C4-2B (cell line): ENCODE measurements around the gene UBE4A.

Experiments used
- H3K27ac ChIP-seq: fragments of 450-650 bp; 2 replicates; pipeline ENCODE4 v1.5.1; 2017
- ZFX ChIP-seq: fragments of 450-650 bp; IDR thresholded peaks from 2 replicates; pipeline ENCODE4 v1.6.1; 2017
- TF ChIP-seq, protein P1 (sequence below): fragments of 450-650 bp; conservative IDR thresholded peaks from 2 replicates; pipeline ENCODE4 v1.5.1; 2017; ENCODE audit warnings: mild to moderate bottlenecking

Gene UBE4A, protein sequence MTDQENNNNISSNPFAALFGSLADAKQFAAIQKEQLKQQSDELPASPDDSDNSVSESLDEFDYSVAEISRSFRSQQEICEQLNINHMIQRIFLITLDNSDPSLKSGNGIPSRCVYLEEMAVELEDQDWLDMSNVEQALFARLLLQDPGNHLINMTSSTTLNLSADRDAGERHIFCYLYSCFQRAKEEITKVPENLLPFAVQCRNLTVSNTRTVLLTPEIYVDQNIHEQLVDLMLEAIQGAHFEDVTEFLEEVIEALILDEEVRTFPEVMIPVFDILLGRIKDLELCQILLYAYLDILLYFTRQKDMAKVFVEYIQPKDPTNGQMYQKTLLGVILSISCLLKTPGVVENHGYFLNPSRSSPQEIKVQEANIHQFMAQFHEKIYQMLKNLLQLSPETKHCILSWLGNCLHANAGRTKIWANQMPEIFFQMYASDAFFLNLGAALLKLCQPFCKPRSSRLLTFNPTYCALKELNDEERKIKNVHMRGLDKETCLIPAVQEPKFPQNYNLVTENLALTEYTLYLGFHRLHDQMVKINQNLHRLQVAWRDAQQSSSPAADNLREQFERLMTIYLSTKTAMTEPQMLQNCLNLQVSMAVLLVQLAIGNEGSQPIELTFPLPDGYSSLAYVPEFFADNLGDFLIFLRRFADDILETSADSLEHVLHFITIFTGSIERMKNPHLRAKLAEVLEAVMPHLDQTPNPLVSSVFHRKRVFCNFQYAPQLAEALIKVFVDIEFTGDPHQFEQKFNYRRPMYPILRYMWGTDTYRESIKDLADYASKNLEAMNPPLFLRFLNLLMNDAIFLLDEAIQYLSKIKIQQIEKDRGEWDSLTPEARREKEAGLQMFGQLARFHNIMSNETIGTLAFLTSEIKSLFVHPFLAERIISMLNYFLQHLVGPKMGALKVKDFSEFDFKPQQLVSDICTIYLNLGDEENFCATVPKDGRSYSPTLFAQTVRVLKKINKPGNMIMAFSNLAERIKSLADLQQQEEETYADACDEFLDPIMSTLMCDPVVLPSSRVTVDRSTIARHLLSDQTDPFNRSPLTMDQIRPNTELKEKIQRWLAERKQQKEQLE

DNA sequence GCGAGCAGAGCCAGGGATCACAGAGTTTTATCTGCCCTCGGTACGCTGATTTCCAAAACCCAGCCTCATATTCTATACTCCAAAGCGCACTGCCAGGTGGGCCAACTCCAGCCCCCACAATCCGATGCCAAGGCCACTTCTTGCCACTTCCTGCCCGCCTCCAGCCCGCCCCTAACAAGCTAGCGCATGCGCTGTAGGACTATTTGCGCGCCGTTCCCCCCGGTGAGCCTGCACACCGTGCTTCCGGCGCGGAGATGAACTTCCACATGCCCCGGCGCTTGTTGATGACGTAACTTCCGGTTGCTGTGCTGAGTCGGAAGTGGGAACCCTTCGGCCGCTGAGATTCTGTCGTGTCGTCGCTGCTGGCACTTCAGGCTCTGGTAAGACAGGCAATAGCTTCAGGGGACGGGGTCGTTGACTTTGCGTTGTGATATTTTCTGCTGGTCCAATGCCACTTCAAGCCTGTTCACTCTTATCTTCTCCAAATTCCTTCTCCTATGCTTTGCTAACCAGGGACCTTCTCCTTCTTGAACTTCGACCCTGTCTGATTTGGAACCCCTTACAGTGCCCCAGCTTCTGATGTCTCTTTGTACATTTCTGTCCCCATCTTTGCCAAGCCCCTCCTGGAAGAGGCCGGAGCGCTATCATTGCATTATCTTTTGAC lies at the start of gene UBE4A:
TSS of gene UBE4A (plus strand) at position 306 of the 664 bp plus-strand sequence. CDS start 5,481 bp downstream, outside the sequence.
- H3K27ac ChIP-seq, result peak within 1 kb of the TSS; percentile 59
- TF ChIP-seq, protein P1, sequence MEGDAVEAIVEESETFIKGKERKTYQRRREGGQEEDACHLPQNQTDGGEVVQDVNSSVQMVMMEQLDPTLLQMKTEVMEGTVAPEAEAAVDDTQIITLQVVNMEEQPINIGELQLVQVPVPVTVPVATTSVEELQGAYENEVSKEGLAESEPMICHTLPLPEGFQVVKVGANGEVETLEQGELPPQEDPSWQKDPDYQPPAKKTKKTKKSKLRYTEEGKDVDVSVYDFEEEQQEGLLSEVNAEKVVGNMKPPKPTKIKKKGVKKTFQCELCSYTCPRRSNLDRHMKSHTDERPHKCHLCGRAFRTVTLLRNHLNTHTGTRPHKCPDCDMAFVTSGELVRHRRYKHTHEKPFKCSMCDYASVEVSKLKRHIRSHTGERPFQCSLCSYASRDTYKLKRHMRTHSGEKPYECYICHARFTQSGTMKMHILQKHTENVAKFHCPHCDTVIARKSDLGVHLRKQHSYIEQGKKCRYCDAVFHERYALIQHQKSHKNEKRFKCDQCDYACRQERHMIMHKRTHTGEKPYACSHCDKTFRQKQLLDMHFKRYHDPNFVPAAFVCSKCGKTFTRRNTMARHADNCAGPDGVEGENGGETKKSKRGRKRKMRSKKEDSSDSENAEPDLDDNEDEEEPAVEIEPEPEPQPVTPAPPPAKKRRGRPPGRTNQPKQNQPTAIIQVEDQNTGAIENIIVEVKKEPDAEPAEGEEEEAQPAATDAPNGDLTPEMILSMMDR, result no peak
- TF ChIP-seq ZFX, result no peak

DNA sequence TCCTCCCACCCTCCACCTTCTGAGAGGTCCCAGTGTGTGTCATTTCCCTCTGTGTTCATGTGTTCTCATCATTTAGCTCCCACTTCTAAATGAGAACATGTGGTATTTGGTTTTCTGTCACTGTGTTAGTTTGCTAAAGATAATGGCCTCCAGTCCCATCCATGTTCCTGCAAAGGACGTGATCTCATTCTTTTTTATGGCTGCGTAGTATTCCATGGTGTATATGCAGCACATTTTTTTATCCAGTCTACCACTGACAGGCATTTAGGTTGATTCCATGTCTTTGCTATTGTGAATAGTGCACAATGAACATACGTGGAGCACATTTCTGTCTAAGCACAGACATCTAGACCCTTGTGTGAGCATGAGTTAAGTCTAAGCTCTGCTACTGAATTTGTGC lies 49.1 kb upstream of the UBE4A start:
- TF ChIP-seq, protein P1, result no peak
- no peak for TF ChIP-seq ZFX
- H3K27ac ChIP-seq, result no peak overlapping the region

DNA sequence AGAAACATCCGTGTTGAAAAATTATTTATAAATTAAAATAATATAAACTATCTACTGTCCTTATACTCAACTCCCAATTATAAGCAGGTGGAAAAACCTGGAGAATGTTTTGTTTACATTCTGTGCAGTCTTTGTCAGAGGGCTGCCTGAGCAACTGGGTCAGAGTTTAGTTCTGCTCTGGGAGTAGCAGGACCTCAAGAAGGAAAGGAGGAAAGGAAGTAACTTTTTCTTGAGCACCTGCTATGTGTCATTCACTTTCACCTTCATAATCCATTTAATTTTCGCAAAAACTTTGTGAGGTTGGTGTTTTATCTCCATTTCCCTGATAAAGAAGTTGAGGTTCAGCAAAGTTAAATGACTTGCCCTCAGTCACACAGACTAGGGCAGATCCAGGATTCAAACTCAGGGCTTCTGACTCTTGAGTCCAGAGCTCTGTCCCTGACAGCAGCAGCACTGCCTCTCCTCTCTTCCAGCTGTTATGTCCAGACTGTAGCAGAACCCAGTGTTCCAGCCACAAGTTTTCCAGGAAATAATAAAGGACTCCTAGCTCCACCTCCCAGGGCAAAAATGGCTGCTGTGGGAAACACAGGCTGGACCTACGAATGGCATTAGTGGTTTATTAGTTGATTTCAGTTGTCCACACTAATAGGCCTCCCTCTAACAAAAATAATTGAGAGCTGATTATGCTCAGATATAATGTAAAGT lies 48.5 kb upstream of the UBE4A start:
- TF ChIP-seq, protein P1, result no peak
- TF ChIP-seq ZFX, result no peak
- H3K27ac ChIP-seq, result no peak overlapping the region

DNA sequence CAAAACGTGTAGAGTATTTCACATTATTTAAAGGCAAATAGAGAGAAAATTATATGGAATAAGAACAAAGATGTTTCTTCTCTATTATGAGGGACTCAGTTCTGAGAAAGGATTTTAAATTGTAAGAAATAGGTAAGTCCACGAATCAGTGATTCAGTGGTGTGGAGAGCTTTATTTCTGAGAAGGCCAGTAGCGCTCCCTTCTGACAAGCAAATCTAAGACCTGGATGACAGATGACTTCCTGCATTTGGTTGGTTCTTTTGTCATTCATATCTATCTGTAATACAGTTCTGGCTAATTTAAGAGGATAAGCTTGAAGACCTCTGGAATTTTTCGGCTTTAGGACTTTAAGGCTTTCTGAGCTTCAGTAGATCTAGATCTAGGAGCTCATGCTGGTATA lies 47.9 kb upstream of the UBE4A start:
- no peak overlapping the region for H3K27ac ChIP-seq
- no peak for TF ChIP-seq ZFX
- TF ChIP-seq, protein P1, result no peak

DNA sequence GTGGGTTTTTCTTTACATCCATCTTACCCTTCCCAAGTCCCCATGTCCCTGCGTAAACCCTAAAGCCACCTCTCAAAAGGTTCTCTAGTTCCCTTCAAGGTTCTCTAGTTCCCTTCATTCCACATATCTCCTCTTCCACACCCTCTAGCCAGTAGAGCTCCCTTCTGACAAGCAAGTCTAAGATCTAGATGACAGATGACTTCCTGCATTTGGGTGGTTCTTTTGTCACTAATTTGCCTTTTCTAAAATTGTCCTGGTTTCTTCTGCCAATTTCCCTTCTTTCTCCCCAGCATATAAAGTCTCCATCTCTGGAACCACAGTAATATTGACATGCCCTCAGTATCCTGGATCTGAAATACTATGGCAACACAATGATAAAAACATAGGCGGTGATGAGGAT lies 47.1 kb upstream of the UBE4A start:
- H3K27ac ChIP-seq, result no peak overlapping the region
- TF ChIP-seq, protein P1, result no peak
- TF ChIP-seq ZFX, result no peak

DNA sequence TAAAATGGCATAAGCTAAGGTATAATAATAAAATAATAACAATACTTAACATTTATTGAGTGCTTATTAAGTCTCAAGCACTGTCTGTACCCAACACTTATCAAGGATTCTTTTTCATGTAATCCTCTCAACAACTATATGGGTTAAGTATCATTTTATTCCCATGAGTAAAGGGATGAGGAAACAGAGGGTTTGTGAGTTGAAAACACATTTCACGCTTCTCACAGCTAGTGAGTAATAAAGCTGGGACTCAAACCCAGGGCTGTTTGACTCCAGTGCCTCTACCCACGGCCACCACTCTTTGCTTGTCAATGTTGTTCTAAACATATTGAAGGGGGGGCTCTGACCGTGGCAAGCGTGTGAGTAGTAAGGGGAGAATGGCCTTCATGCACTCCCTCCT lies 46.2 kb upstream of the UBE4A start:
- TF ChIP-seq ZFX, result no peak
- TF ChIP-seq, protein P1, result no peak
- no peak overlapping the region for H3K27ac ChIP-seq
